Measurements from ENCODE around the gene NGDN. TPM values are rescaled to one million over a fixed set of nuclear protein-coding genes. Genes with fewer than 3 reads are reported as not detected.
"Not testable (repeated sequence)": the region's sequence is repeated elsewhere in the genome, so short reads cannot be mapped to it uniquely, and the experiment has no call there.

Gene NGDN
- total RNA-seq, 1 donor from 2014 or later, result 39.9 TPM

DNA sequence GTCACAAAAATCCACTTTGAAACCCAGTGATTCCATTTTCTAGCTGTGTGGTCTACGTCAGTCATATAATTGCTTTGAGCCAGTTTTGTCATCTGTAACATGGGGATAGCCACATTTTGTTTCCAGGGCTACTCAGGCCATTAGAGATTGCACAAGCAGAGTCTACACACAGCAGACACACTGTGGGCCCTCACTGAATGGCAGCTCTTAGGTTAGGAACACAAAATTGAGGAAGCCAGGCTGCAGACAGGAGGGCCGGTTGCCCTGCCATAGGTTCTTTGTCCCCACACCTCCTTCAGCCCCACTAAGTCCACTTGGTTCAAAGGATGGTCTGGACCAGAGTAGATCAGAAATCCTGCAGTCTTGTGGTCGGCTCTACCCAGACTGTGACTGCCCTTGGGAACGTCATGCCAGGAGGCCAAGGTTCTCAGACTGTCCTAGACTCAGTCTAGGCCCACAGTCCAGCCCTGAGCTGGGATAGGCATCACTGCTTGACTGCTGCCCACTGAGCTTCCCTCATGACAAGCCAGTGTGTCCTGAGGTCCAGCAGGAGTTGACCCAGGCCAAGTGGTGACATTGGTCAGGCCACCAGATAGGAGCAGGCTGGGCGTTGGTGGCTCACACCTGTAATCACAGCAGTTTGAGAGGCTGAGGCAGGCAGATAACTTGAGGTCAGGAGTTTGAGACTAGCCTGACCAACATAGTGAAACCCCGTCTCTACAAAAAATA is 30.2 kb upstream of the NGDN start:
- peak; percentile 18 for DNase-seq (ENCODE audit: low spot score)

DNA sequence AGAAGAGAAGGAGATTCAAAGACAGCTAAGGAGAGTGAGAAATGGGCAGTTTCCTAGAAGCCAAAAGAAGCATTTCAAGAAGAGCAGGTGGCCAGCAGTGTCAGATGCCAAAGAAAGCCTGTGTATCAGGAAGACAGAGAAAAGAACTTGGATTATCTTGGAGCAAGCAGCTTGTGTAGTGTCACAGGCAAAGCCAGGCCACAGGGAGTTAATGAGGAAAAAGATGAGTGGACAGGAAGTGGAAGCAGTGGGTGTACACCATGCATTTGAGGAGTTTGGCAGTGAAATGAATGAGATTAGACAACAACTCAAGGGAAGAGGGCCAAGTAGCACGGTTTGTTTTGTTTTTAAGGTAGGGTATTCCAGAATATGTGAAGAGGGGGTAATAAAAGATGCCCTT is 28.4 kb upstream of the NGDN start:
- peak; percentile 14 for DNase-seq (ENCODE audit: low spot score)

GRCh38 chr14:23442721-23443356 is 26.7 kb upstream of the NGDN start:
- DNase-seq (ENCODE audit: low spot score), result peak; percentile 29

GRCh38 chr14:23443411-23443812 is 26.1 kb upstream of the NGDN start:
- DNase-seq (ENCODE audit: low spot score), result peak; percentile 33

DNA sequence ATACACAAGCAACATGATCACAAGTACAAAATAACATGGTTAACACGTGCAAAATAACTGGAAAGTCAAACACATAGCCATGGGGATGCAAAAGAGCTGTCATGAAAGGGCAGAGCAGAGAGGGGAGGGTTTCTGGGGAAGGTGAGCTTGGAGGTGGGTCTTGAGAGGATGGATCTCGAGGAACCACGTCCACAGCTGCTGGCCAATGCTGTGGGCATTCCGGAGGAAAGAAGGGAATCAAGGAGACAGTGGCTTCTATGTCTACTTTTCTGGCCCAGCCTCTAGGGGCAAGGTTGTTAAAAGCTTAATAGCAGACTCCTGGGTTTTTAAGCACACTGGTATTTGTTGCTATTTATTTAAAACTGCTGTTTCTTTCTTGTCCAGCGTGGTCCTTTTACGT is 25.6 kb upstream of the NGDN start:
- peak; percentile 10 for DNase-seq (ENCODE audit: low spot score)

GRCh38 chr14:23444314-23444713 is 25.2 kb upstream of the NGDN start:
- peak; percentile 7 for DNase-seq (ENCODE audit: low spot score)

DNA sequence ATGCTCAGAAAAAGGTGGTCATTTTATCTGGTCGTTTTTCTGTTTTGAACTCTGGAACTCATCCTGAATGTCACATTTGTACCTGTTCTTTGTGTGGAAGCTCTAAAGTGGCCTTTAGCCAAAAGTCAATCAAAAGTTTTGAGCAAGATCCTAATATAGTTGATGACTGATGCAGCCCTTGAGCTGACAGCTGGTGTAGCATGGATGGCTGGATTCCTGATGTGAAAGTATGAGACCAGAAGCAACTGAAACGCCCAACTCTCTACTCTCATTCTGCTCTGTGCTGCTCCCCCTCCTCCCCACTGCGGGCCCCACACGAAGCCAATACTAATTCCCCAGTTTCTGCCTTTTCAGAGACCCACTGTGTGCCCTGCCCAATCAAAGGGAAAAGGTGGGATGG is 23.7 kb upstream of the NGDN start:
- DNase-seq (ENCODE audit: low spot score), result peak; percentile 7

DNA sequence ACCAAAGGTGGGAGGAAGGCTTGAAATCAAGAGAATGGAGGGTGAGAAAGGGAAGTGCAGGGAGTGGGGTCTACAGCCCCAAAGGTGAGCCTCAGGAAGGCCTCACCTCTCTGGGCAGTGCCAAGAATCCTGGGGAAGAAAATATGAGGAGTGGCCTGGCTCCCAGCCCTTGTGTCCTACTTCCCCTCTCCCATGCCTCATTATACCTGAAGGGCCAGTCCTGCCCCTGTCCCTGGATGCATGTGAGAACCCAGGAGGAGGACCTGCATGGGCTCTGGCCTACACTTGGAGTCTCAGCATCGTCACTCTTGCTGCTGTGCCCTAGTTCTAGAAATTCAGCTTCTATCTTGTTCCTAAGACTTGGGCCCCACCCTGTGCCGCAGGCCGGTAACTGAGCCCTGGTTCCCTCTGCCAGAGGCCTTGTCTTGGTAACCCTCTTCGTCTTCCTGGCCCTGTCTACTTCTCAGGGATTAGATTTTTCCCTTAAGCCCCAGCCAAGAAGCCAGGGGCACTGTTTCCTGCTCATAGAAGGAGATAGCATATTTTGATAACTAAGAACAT is 23.1 kb upstream of the NGDN start:
- peak; percentile 44 for DNase-seq (ENCODE audit: low spot score)

GRCh38 chr14:23447361-23448350 is 21.8 kb upstream of the NGDN start:
- DNase-seq (ENCODE audit: low spot score), result peak; percentile 39

DNA sequence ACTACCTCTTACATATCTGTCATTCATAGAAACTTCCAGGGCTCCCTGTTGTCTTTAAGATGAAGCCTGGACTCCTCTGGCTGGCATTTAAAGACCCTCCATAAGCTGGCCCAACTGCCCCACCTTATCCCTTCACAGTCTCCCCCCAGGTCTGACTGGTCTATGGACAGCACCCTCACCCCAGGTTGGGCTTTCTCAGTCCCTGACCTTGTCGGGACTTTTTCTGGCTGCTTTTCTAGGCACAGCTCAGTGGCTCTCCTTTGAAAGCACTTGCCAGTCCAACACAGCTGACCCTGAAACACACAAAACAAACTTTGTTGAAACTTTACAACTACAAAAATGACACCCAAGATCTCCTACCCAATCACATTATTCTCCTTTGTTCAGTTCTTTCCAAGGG is 20.2 kb upstream of the NGDN start:
- DNase-seq (ENCODE audit: low spot score), result peak; percentile 10

GRCh38 chr14:23450379-23450778 is 19.1 kb upstream of the NGDN start:
- DNase-seq (ENCODE audit: low spot score), result no peak

GRCh38 chr14:23452237-23452636 is 17.3 kb upstream of the NGDN start:
- DNase-seq (ENCODE audit: low spot score), result no peak

- DNase-seq (ENCODE audit: low spot score), result no peak
Observed at GRCh38 chr14:23454445-23454856, 15.1 kb upstream of the NGDN start.

- not testable (repeated sequence) for DNase-seq (ENCODE audit: low spot score)
Observed at GRCh38 chr14:23456883-23457586, 12.5 kb upstream of the NGDN start.

DNA sequence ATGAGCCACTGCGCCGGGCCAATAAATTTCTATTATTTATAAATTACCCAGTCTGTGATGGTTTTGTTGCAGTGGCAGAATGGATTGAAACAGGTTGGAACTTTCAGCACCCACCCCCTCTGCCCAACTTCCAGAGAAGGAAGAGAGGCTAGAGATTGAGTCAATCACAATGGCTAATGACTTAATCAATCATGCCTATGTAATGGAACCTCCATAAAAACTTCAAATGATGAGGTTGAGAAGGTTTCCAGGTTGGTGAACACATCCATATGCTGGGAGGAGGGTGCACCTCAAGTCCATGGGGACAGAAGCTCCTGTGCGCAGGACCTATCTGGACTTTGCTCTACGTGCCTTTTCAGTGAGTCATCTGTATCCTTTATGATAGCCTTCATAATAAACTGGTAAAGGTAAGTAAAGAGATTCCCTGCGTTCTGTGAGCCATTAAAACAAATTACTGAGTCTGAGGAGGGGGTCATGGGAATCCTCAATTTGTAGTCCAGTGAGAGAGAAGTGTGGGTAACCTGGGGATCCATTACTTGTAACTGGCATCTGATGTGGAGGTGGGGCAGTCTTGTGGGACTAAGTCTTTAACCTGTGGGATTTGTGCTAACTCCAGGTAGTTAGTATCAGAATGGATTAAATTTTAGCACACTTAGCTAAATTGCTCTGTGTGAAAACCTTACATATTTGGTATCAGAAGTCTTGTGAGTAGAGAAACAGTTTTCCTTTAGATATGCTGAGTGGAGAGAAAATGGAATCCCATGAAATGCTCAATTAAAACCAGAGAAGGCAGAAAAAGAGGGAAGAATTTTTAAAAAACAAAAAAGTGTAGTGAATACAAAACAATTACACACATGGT is 11.7 kb upstream of the NGDN start:
- no peak for DNase-seq (ENCODE audit: low spot score)

- DNase-seq (ENCODE audit: low spot score), result no peak
Observed at GRCh38 chr14:23460960-23461359, 8.5 kb upstream of the NGDN start.

GRCh38 chr14:23464700-23465099 is 4.8 kb upstream of the NGDN start:
- no peak for DNase-seq (ENCODE audit: low spot score)

DNA sequence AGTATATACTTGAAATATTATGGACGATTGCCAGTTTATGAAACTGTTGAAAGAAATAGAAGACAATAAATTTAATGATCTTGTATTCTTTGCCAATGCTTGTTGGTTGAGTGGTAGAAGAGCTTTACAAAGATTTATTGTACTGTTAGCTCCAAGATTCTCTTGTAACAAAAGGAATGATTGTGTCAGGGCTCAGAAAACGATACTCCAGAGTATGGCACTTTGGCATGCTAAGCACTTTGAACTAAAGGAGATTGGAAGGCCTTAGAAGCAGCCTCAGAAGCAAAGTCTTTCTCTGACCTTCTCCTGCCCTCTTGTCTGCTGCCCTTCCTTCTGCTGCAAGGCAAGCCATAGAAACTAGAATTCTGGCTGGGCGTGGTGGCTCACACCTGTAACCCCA is 4.2 kb upstream of the NGDN start:
- DNase-seq (ENCODE audit: low spot score), result no peak

DNA sequence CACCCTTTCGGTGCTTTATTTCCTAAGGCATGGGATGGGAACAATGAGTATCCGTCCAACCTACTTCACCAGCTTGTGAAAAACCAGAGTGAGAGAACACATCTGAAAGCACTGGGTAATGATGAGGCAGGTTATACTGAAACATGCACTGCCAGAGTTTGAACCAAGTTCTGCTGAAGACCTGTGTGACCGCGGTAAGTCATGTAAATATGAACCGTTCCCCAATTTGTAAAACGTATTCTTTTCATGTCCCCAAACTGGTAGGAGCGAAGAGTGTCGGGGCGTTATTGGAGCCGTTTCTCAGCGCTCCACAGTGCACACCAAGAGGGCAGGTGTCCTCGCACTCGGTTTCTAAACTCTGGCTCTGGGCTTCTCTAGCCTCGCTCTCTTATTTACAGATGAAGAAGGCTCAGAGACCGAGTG is 788 bp upstream of the NGDN start:
- no peak for DNase-seq (ENCODE audit: low spot score)

DNA sequence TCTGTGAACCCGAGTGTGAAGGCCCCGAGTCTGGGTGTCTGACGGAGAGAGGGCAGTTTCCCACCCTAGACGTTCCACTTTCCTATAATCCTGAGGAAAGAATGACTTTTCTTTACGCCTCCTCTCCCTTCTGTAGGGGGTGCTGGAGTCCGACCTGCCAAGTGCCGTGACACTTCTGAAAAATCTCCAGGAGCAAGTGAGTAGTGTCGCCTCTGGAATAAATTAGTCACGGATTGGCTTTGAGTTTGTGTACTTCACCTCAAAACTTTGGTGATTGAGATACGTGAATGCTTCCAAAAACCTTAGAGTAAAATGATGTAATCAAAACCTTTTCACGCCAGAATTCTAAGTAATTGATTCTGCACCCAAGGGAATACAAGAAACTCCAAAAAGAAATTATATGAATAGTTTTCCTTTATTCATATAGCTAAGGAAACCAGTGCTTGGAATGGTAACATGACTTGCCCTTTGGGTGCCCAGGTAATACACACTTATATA is 452 bp downstream of the NGDN start:
- DNase-seq (ENCODE audit: low spot score), result no peak

All from ureter (tissue), 1 donor.